Skeletal muscle tissue (tissue), 4 donors: Measurements from ENCODE around the gene FAM53C. TPM values are rescaled to one million over a fixed set of nuclear protein-coding genes. Genes with fewer than 3 reads are reported as not detected.
"Not testable (repeated sequence)": the region's sequence is repeated elsewhere in the genome, so short reads cannot be mapped to it uniquely, and the experiment has no call there.

ENCODE experiments used
- H3K27ac ChIP-seq: one replicate; pipeline ENCODE4 v1.7.0; 2013; ENCODE audit warnings: mild to moderate bottlenecking, low read depth, low read length, inconsistent platforms
- H3K27me3 ChIP-seq, 3 donors: one replicate each; pipeline ENCODE4 v1.7.0; 2013; ENCODE audit warnings: low read length in 3 of 3; ENCODE audit not compliant: control insufficient read depth in 3 of 3, insufficient read depth in 3 of 3
- H3K36me3 ChIP-seq, 3 donors: one replicate each; pipeline ENCODE4 v1.7.0; 2013; ENCODE audit warnings: low read length in 3 of 3; ENCODE audit not compliant: control insufficient read depth in 3 of 3, insufficient read depth in 3 of 3
- H3K4me1 ChIP-seq, 3 donors: one replicate each; pipeline ENCODE4 v1.7.0; 2013; ENCODE audit warnings: low read length in 3 of 3, mild to moderate bottlenecking in 3 of 3; ENCODE audit not compliant: control insufficient read depth in 3 of 3, insufficient read depth in 3 of 3
- H3K4me3 ChIP-seq, 3 donors: one replicate each; pipeline ENCODE4 v1.7.0; 2013; ENCODE audit warnings: low read length in 3 of 3
- H3K9ac ChIP-seq, 3 donors: one replicate each; pipeline ENCODE4 v1.7.0; 2013; ENCODE audit warnings: low read length in 3 of 3, mild to moderate bottlenecking in 3 of 3, moderate library complexity in 2 of 3, low read depth in 1 of 3
- H3K9me3 ChIP-seq, 3 donors: one replicate each; pipeline ENCODE4 v1.7.0; 2013; ENCODE audit warnings: low read length in 3 of 3; ENCODE audit not compliant: control insufficient read depth in 3 of 3
- total RNA-seq: library from RNA; depleted of rRNA; stranded (reverse); fragments of >200 nt; gene quantifications from one replicate; pipeline ENCODE4 v1.2.3, GENCODE V29; 2014
- donor health status: Osteomylitis.

The FAM53C gene
- total RNA-seq, 1 donor from 2014 or later, result 17.2 TPM

- peaks cover 10 to 31% (median 30%) of the 10 kb centered on the region in 3 donors for H3K36me3 ChIP-seq
- H3K27ac ChIP-seq, result peak overlapping the region; percentile 5
- H3K27me3 ChIP-seq, result no peaks in the 10 kb centered on the region
- H3K4me3 ChIP-seq, result no peak overlapping the region
- H3K9ac ChIP-seq, result no peak overlapping the region
- H3K9me3 ChIP-seq, result no peaks in the 10 kb centered on the region
- H3K4me1 ChIP-seq, result peaks cover 6 to 18% (median 15%) of the 10 kb centered on the region in 3 donors
These were observed 47.6 kb downstream of the FAM53C start for GRCh38 chr5:138385660-138386059.

GRCh38 chr5:138386290-138386689, 48.2 kb downstream of the FAM53C start:
- Histone ChIP-seq H3K9ac (peak overlapping the region; percentile 11 to 69 (median 20)), H3K9me3 (no peaks in the 10 kb centered on the region), H3K27me3 (no peaks in the 10 kb centered on the region), H3K4me1 (peaks cover 12 to 22% (median 21%) of the 10 kb centered on the region in 3 donors), H3K36me3 (peaks cover 10 to 34% (median 28%) of the 10 kb centered on the region in 3 donors), H3K4me3 (peak overlapping the region in 2 of 3 donors; percentile 10 to 37), H3K27ac (peak overlapping the region; percentile 49)

GRCh38 chr5:138389332-138389731, 51.3 kb downstream of the FAM53C start:
- peaks cover 19 to 43% (median 31%) of the 10 kb centered on the region in 3 donors for H3K36me3 ChIP-seq
- no peaks in the 10 kb centered on the region for H3K27me3 ChIP-seq
- no peaks in the 10 kb centered on the region for H3K9me3 ChIP-seq
- no peak overlapping the region for H3K4me3 ChIP-seq
- peak overlapping the region; percentile 92 for H3K27ac ChIP-seq
- peaks cover 33 to 49% (median 42%) of the 10 kb centered on the region in 3 donors for H3K4me1 ChIP-seq
- peak overlapping the region; percentile 2 to 51 (median 24) for H3K9ac ChIP-seq

GRCh38 chr5:138389911-138390310, 51.8 kb downstream of the FAM53C start:
- peaks cover 20 to 47% (median 37%) of the 10 kb centered on the region in 3 donors for H3K36me3 ChIP-seq
- not testable (repeated sequence) for H3K27me3 ChIP-seq, H3K9ac ChIP-seq, H3K9me3 ChIP-seq, H3K4me3 ChIP-seq
- peaks cover 33 to 49% (median 42%) of the 10 kb centered on the region in 3 donors for H3K4me1 ChIP-seq
- peak overlapping the region; percentile 92 for H3K27ac ChIP-seq

GRCh38 chr5:138391859-138392386, 53.9 kb downstream of the FAM53C start:
- Histone ChIP-seq H3K36me3 (peaks cover 20 to 43% (median 24%) of the 10 kb centered on the region in 3 donors), H3K9ac (peak overlapping the region; percentile 46 to 68 (median 65)), H3K4me1 (peaks cover 27 to 44% (median 39%) of the 10 kb centered on the region in 3 donors), H3K27ac (peak overlapping the region; percentile 92), H3K4me3 (peak overlapping the region; percentile 49 to 64 (median 59)), H3K9me3 (no peaks in the 10 kb centered on the region), H3K27me3 (no peaks in the 10 kb centered on the region)

Other genes starting within 250 kb of the FAM53C start
- not detected for gene NME5, start 198.8 kb upstream of the FAM53C start, total RNA-seq
- 34.4 TPM for gene BRD8, start 159.6 kb upstream of the FAM53C start, total RNA-seq
- gene KIF20A, start 159.2 kb upstream of the FAM53C start, total RNA-seq, result 8.9 TPM
- gene CDC23, start 124.9 kb upstream of the FAM53C start, total RNA-seq, result 41.8 TPM
- gene GFRA3, start 63.6 kb upstream of the FAM53C start, total RNA-seq, result 1.0 TPM
- 3.7 TPM for gene CDC25C, start 6.5 kb upstream of the FAM53C start, total RNA-seq
- 75.2 TPM for gene KDM3B, start 14.4 kb downstream of the FAM53C start, total RNA-seq
- gene REEP2, start 100.8 kb downstream of the FAM53C start, total RNA-seq, result 7.3 TPM
- 21.4 TPM for gene EGR1, start 127.2 kb downstream of the FAM53C start, total RNA-seq
- gene ETF1, start 205.0 kb downstream of the FAM53C start, total RNA-seq, result 45.4 TPM
- gene HSPA9, start 237.1 kb downstream of the FAM53C start, total RNA-seq, result 145 TPM